KBM-7 (cell line): ENCODE data around the gene MED31.
A peak's percentile ranks its signal among the peaks of the same experiment; 100 is the strongest.
"Not testable (repeated sequence)": the region's sequence is repeated elsewhere in the genome, so short reads cannot be mapped to it uniquely, and the experiment has no call there.

Source experiments
- DNase-seq: peaks from one replicate; pipeline ENCODE4 v3.0.0-alpha.2; 2015
- in situ Hi-C: fragments of 300-500 bp; cut with MboI; formaldehyde crosslinking; loops from 2 replicates; pipeline ENCODE4 v1.14.3; 2020; ENCODE audit warnings: low sequenced_read_pairs, low pct_unique_long_range_greater_than_20kb, mixed read lengths

Gene MED31

DNA sequence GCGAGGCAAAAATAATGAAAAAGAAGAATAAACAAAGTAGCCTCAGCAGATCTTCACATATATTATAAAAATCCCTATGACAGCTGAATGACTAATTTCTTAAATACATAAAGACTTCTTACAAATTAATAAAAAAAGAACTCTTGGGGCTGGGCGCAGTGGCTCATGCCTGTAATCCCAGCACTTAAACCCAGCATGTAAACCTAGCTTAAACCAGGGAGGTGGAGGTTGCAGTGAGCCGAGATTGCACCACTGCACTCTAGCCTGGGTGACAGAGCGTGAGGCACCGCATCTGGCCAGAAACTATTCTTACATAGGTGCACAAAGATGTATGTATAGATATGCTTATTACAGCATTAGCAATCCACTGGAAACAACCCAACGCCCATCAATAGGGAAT is 27.8 kb upstream of the MED31 start:
- in situ Hi-C loops: no loop called here
- no peak for DNase-seq

DNA sequence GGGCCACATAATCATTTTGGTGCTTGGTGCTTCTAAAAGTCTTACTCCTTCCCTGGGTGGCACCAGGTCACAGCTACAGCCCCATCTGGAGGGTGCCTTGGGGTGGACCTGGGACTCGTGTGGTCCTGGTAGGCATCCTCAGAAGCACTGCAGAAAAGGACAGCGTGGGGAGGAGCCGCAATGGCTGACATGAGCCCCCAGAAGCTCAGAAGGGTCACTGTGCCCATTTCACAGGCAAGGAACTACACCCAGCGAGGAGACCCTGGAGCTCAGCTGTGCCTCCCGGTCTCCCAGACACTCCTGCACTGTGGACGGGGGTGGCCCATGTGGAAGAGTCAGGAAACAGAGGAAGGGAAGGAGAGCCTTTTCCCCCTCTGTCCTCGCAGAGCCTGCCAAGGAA is 26.5 kb upstream of the MED31 start:
- in situ Hi-C loops: no loop called here
- DNase-seq: no peak

- peak; percentile 68 for DNase-seq
Observed at GRCh38 chr17:6677158-6677831, 25.9 kb upstream of the MED31 start.

DNA sequence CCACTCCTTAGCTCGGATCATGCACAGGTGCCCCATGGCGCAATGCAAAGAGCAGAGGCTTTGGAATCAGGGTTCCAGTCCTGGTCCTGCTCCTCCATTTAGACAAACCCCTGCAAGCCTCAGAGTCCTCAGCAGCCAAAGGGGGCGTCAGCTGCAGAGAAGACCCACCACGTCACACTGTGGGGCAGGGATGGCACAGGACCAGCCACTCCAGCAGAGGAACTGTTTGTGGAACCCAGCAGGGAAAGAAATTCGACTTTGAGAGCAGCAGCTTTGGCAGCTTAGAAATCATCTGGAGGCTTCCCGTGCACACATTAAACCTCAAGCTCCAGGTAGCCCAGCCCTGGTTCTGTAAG is 25.4 kb upstream of the MED31 start:
- DNase-seq: no peak
- in situ Hi-C loops: no loop called here

More at GRCh38 chr17:6677158-6677831, 25.9 kb upstream of the MED31 start:
- in situ Hi-C loops: no loop called here

DNA sequence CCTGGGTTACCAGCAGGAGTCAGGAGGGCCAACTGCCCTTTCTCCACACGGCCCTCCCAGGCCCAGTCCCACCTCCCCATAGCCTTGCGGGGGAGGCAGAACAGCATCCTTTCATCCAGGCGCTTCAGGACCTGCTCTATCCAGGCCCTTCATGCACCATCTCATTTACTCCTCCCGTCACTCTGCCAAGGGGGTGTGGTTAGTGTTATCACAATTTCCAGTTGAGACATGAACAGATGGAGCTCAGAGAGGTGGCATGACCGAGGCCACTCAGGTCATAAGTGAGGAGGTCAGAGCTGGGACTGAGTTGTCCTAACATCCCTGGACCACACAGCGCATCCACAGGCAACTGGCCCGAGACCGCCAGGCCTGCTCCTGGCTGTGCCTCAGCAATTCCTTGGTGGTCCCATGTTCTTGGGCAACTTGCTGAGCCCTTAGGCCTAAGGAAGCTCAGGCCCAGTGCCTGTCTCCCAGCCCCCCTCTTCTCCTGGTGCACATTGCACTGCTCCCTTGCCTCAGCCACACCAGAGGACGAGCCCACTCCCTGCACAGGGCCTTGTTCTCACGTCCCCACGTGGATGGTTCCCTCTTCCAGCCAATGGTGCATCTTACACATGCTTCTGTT is 23.9 kb upstream of the MED31 start:
- in situ Hi-C loops: no loop called here
- DNase-seq: no peak

GRCh38 chr17:6674586-6674985 is 23.2 kb upstream of the MED31 start:
- in situ Hi-C loops: no loop called here
- no peak for DNase-seq

DNA sequence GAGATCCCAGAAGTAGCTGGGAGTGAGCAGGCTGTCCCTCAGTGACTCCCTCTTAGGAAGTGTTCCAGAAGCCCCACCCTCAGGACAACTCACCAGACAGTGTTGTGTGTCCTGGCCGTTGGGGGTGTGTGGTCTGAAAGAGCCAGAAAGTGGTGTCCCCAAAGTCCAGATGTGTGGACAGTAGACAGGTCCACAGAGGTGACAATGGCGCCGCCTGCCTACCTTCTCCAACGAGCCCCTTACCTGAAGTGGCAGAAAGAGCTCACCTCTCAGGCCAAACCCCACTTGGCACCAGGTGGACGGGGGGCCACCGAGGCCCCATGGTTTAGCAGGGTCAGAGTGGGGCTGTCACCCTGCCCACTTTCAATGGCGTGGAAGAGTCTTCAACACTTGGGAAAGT is 20.0 kb upstream of the MED31 start:
- in situ Hi-C loops: no loop called here
- DNase-seq: no peak

- no peak for DNase-seq
- in situ Hi-C loops: no loop called here
Observed at GRCh38 chr17:6670999-6671398, 19.6 kb upstream of the MED31 start.

GRCh38 chr17:6670571-6670970 is 19.2 kb upstream of the MED31 start:
- no peak for DNase-seq
- in situ Hi-C loops: no loop called here

DNA sequence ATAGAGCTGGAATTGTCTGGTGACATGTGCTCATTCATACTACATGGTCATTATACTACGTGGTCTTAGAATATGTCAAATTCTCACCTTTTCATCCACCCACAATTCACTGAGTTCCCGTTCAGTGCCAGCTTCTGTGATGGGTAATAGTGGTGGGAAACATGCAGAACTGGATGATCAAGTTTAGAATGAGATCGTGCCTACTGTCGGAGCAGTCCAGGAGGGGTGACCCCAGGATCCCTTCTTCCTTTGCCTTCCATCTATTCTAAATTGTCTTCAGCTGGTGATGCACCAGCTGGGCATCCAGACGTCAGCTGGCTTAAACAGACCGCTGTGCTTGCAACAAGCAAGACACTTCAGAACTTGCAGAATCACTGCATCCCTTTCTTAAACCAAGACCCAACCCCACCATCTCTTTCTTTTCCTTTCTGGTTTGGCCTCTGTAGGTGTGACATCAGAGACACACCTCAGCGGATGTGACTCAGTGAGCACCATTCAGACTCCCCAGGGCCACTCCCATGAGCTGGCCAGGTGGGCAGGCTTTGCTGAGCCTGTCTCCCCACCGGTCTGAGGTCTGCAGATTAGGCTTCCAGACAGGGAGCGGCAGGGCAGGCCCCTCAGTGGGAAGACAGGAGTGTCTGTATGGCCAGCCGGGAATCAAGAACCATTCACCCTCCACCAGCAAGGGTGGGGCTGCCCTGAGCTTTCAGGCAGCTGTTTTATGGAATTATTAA is 18.2 kb upstream of the MED31 start:
- DNase-seq: no peak
- in situ Hi-C loops: no loop called here

DNA sequence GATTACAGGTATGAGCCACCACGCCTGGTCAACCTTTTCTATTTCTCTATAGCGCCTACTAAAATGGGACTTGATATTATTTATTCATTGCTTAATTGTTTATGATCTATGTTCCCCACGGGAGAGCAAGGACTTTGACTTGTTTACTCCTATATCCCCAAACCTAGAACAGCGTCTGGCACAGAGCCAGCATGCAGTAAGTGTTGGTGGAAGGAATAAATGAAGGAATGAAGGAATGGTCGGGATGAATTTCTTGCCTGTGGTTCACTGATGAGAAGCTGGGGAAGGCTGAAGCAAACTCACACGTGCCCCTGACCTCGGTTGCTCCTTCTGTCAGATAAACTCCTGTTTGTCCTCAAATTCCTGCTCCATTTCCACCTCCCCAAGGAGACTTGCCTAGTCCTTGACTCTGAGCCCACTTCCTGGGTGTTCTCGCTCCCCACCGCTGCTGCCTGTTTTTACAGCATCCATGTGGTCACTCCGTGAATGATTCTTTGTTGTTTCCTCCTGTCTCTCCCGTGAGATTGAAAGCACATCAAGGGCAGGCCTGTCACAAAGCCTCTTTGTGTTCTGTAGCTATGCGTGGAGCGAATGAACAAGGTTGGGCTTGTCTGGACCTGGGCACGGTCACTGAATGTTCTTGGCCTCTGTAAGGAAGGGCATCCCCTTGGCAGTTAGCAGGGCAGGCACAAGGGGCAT is 17.5 kb upstream of the MED31 start:
- in situ Hi-C loops: no loop called here

GRCh38 chr17:6668219-6668618 is 16.8 kb upstream of the MED31 start:
- no peak for DNase-seq
- in situ Hi-C loops: no loop called here

More for the DNA sequence above, 17.5 kb upstream of the MED31 start:
- no peak for DNase-seq

DNA sequence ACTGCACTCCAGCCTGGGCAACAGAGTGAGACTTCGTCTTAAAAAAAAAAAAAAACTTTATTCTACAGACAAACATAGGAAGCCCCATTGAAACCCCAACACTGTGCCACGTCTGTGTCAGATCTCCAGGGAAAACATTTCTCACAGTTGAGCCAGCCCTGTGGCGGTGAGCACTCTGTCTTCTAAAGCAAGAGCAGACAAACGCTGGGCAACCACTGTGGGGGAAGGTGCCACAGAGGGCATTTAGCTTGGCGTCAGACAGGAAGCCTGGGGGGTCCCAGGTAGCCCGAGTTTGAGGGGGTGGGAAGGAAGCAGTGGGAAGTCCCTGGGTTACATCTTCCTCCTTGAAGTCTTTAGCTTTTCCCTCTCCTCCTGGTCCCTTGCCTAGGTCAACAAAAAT is 16.1 kb upstream of the MED31 start:
- no peak for DNase-seq

DNA sequence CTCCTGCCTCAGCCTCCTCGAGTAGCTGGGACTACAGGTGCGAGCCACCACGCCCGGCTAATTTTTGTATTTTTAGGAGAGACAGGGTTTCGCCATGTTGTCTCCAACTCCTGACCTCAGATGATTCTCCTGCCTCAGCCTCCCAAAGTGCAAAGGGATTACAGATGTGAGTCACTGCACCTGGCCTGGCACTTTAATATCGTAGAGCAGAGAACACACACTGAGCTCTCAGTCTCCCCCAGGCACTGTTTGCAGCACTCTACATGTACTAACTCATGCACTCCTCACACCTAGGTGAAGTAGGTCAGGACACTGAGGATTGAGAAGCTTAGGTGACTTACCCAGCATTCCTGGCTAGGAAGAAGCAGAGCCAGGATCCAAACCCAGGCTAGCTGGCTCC is 15.2 kb upstream of the MED31 start:
- no peak for DNase-seq
- in situ Hi-C loops: no loop called here

More for the DNA sequence above, 16.1 kb upstream of the MED31 start:
- in situ Hi-C loops: no loop called here

DNA sequence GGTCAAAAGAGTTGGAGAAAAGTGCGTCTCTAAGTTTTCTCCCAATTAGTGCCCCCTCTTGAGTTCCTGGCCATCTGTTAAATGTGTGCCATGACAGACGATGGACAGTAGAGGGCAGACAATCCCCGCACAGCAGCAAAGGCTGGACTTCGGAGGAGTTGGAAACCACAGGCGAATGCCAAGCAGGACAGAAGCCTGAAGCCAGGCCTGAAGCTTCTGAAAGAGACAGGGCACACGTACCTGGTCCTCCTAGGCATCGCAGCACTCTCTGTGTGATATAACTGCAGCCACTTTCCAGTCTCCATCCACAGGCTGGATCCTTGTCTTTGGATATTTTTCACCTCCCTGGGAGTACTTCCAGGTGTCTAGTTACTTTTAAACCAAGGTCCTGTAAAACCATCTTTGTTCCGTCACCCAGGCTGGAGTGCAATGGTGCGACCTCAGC is 14.7 kb upstream of the MED31 start:
- DNase-seq: peak; percentile 77
- in situ Hi-C loops: no loop called here

- in situ Hi-C loops, DNase-seq: not testable (repeated sequence)
Observed at GRCh38 chr17:6663200-6663599, 11.8 kb upstream of the MED31 start.

DNA sequence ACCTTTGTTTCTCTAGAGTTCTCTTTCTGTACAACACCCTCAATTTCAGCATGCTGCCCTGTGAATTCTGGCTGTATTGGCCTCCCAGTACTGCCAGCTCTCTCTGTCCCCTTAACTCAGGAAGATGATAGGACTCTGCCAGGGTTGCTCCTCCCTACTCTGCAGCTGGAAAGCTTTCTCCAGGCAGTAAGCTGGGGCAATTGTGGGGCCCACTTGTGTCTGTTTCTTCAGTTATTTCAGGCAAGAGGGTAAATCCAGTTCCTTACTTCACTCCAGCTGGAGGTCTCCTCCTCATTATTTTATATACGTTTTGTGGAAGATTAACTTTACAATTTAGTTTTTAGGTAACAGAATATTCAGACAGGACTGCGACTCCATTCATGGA is 10.1 kb upstream of the MED31 start:
- no peak for DNase-seq
- in situ Hi-C loops: no loop called here

DNA sequence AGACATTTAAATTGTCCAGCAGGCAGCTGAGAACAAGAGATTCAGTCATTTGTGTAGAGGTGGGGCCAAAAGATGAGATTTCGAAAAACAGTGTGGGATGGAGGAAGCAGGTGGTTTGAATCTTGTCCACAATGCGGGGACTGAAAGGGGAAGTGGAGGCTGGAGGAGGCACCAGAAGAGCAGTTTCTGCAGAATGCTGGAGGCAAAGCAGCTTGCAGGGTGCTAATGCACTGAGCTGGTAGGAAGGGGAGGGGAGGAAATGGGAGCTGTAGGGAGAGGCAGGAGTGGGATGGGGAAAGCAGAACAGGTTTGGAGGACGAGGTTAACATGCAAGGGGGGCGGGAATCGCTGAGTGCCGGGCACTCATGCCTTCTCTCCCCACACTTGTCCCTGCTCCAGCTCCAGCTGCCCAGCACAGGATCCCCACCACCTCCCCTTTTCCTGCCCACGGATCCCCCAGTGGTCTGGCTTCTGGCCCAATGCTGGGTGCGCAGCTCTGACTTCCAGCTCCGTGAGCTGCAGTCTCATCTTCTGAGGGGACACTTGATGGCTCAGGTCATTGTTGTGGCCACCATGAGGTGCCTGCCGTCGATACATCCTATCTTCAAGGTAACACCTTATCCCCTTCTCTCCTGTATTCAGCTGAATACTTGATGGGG is 9.5 kb upstream of the MED31 start:
- DNase-seq: peak; percentile 91

GRCh38 chr17:6660101-6660500 is 8.7 kb upstream of the MED31 start:
- DNase-seq: peak; percentile 20
- in situ Hi-C loops: no loop called here

More for the DNA sequence above, 9.5 kb upstream of the MED31 start:
- in situ Hi-C loops: no loop called here
